ENCODE results near the gene RTF2. TPM values are rescaled to one million over a fixed set of nuclear protein-coding genes. Genes with fewer than 3 reads are reported as not detected.

Gene RTF2
- total and polyA plus RNA-seq, 10 donors, result 50.3 to 89.3 (median 76.3) TPM

- intact Hi-C loops (cut with DNase I; ENCODE audit: low total_unique reads), result no loop called here
- H3K27ac ChIP-seq, result peak overlapping the region in 7 of 8 donors; percentile 58 to 84 (median 68)
- WGBS, 5 donors, result 79 to 93% (median 89%) methylated on average over 5 of the region's 5 CpGs
- peak overlapping the region in 1 of 8 donors; percentile 40 for H3K4me3 ChIP-seq
- no peaks in the 10 kb centered on the region for H3K9me3 ChIP-seq
- TF ChIP-seq POLR2AphosphoS5 (IDR thresholded peaks at IDR 0.05), result no peak
- no peak for TF ChIP-seq POLR2A (IDR thresholded peaks at IDR 0.05)
- TF ChIP-seq CTCF (IDR thresholded peaks at IDR 0.05 in 8 of 11, conservative IDR thresholded peaks at IDR 0.05 in 3 of 11), result no peak
- no peak for DNase-seq
- H3K36me3 ChIP-seq, result no peaks in the 10 kb centered on the region
- H3K4me1 ChIP-seq, result peaks cover 10 to 86% (median 42%) of the 10 kb centered on the region in 6 donors
- no peaks in the 10 kb centered on the region for H3K27me3 ChIP-seq (replicated peaks in 1 of 7)
These were observed 40.0 kb upstream of the RTF2 start for GRCh38 chr20:56428410-56428809.

GRCh38 chr20:56428881-56429280, 39.5 kb upstream of the RTF2 start:
- Histone ChIP-seq H3K27me3 (replicated peaks in 1 of 7) (no peaks in the 10 kb centered on the region), H3K4me1 (peaks cover 10 to 86% (median 40%) of the 10 kb centered on the region in 6 donors), H3K9me3 (no peaks in the 10 kb centered on the region), H3K4me3 (peak overlapping the region in 3 of 8 donors; percentile 8 to 40 (median 16)), H3K27ac (peak overlapping the region in 7 of 8 donors; percentile 58 to 84 (median 68)), H3K36me3 (no peaks in the 10 kb centered on the region)
- intact Hi-C loops (cut with DNase I; ENCODE audit: low total_unique reads), result no loop called here
- DNase-seq, result no peak
- WGBS, 5 donors, result 49 to 77% (median 65%) methylated on average over 8 of the region's 8 CpGs
- no peak for TF ChIP-seq POLR2A (IDR thresholded peaks at IDR 0.05)
- TF ChIP-seq POLR2AphosphoS5 (IDR thresholded peaks at IDR 0.05), result no peak
- no peak for TF ChIP-seq CTCF (IDR thresholded peaks at IDR 0.05 in 8 of 11, conservative IDR thresholded peaks at IDR 0.05 in 3 of 11)

- no peak for DNase-seq
- Histone ChIP-seq H3K4me1 (peaks cover 10 to 84% (median 37%) of the 10 kb centered on the region in 6 donors), H3K4me3 (peak overlapping the region in 3 of 8 donors; percentile 8 to 40 (median 16)), H3K27me3 (replicated peaks in 1 of 7) (no peaks in the 10 kb centered on the region), H3K9me3 (no peaks in the 10 kb centered on the region), H3K27ac (peak overlapping the region in 7 of 8 donors; percentile 58 to 84 (median 68)), H3K36me3 (no peaks in the 10 kb centered on the region)
- intact Hi-C loops (cut with DNase I; ENCODE audit: low total_unique reads), result no loop called here
- TF ChIP-seq POLR2A (IDR thresholded peaks at IDR 0.05) (no peak), POLR2AphosphoS5 (IDR thresholded peaks at IDR 0.05) (no peak)
- 36 to 55% (median 44%) methylated on average over 6 of the region's 6 CpGs for WGBS, 5 donors
These were observed 38.9 kb upstream of the RTF2 start for GRCh38 chr20:56429502-56429901.

GRCh38 chr20:56429941-56430340, 38.5 kb upstream of the RTF2 start:
- Histone ChIP-seq H3K4me1 (peaks cover 10 to 80% (median 36%) of the 10 kb centered on the region in 6 donors), H3K9me3 (no peaks in the 10 kb centered on the region), H3K36me3 (no peaks in the 10 kb centered on the region), H3K4me3 (peak overlapping the region in 3 of 8 donors; percentile 8 to 40 (median 16)), H3K27me3 (replicated peaks in 1 of 7) (no peaks in the 10 kb centered on the region), H3K27ac (peak overlapping the region in 7 of 8 donors; percentile 58 to 84 (median 68))
- intact Hi-C loops (cut with DNase I; ENCODE audit: low total_unique reads), result no loop called here
- 33 to 54% (median 40%) methylated on average over 4 of the region's 4 CpGs for WGBS, 5 donors
- TF ChIP-seq POLR2AphosphoS5 (IDR thresholded peaks at IDR 0.05) (no peak), CTCF (IDR thresholded peaks at IDR 0.05 in 8 of 11, conservative IDR thresholded peaks at IDR 0.05 in 3 of 11) (no peak), POLR2A (IDR thresholded peaks at IDR 0.05) (no peak)
- no peak for DNase-seq

Data from spleen (tissue), 11 donors.